ENCODE measurements around the gene NPIPA2.
"Not testable (repeated sequence)": the region's sequence is repeated elsewhere in the genome, so short reads cannot be mapped to it uniquely, and the experiment has no call there.

Gene NPIPA2

GRCh38 chr16:14742273-14743128 is at the start of gene NPIPA2:
NPIPA2 (plus strand) TSS chr16:14742533; CDS start chr16:14748066, 5,533 bp downstream.
- H3K27me3 ChIP-seq (ENCODE audit: insufficient read depth, low read depth, severe bottlenecking); H3K9me3 ChIP-seq (ENCODE audit: severe bottlenecking); H3K36me3 ChIP-seq; DNase-seq; H3K4me3 ChIP-seq (ENCODE audit: low read depth, low read length); H3K27ac ChIP-seq: not testable (repeated sequence)

- not testable (repeated sequence) for DNase-seq; H3K9me3 ChIP-seq (ENCODE audit: severe bottlenecking); H3K27me3 ChIP-seq (ENCODE audit: insufficient read depth, low read depth, severe bottlenecking); H3K36me3 ChIP-seq; H3K27ac ChIP-seq; H3K4me3 ChIP-seq (ENCODE audit: low read depth, low read length)
Observed at GRCh38 chr16:14694129-14694528, 48.2 kb upstream of the NPIPA2 start, which contains the start of gene PLA2G10. PLA2G10 (minus strand) TSS chr16:14694308; CDS start chr16:14694229, 79 bp downstream.

GRCh38 chr16:14701859-14702258 is 40.5 kb upstream of the NPIPA2 start:
- H3K9me3 ChIP-seq (ENCODE audit: severe bottlenecking); H3K27ac ChIP-seq; H3K4me3 ChIP-seq (ENCODE audit: low read depth, low read length); DNase-seq; H3K27me3 ChIP-seq (ENCODE audit: insufficient read depth, low read depth, severe bottlenecking); H3K36me3 ChIP-seq: not testable (repeated sequence)

GRCh38 chr16:14702672-14703071 is 39.7 kb upstream of the NPIPA2 start:
- not testable (repeated sequence) for H3K4me3 ChIP-seq (ENCODE audit: low read depth, low read length); DNase-seq; H3K9me3 ChIP-seq (ENCODE audit: severe bottlenecking); H3K27me3 ChIP-seq (ENCODE audit: insufficient read depth, low read depth, severe bottlenecking); H3K36me3 ChIP-seq; H3K27ac ChIP-seq

- not testable (repeated sequence) for H3K9me3 ChIP-seq (ENCODE audit: severe bottlenecking); DNase-seq
Observed at GRCh38 chr16:14703156-14704011, 38.9 kb upstream of the NPIPA2 start, which contains the start of gene NPIPA3. NPIPA3 (plus strand) TSS chr16:14703411; CDS start chr16:14708944, 5,533 bp downstream.

GRCh38 chr16:14733233-14733632 is 9.1 kb upstream of the NPIPA2 start:
- not testable (repeated sequence) for H3K36me3 ChIP-seq; DNase-seq; H3K4me3 ChIP-seq (ENCODE audit: low read depth, low read length); H3K27me3 ChIP-seq (ENCODE audit: insufficient read depth, low read depth, severe bottlenecking); H3K27ac ChIP-seq; H3K9me3 ChIP-seq (ENCODE audit: severe bottlenecking)

More at GRCh38 chr16:14703156-14704011, 38.9 kb upstream of the NPIPA2 start, which contains the start of gene NPIPA3:
- H3K27me3 ChIP-seq (ENCODE audit: insufficient read depth, low read depth, severe bottlenecking); H3K36me3 ChIP-seq; H3K27ac ChIP-seq; H3K4me3 ChIP-seq (ENCODE audit: low read depth, low read length): not testable (repeated sequence)

GRCh38 chr16:14740832-14741385 is 1.4 kb upstream of the NPIPA2 start:
- not testable (repeated sequence) for H3K36me3 ChIP-seq; H3K4me3 ChIP-seq (ENCODE audit: low read depth, low read length); DNase-seq; H3K9me3 ChIP-seq (ENCODE audit: severe bottlenecking); H3K27ac ChIP-seq; H3K27me3 ChIP-seq (ENCODE audit: insufficient read depth, low read depth, severe bottlenecking)

- not testable (repeated sequence) for H3K4me3 ChIP-seq (ENCODE audit: low read depth, low read length); H3K9me3 ChIP-seq (ENCODE audit: severe bottlenecking); H3K27ac ChIP-seq; H3K27me3 ChIP-seq (ENCODE audit: insufficient read depth, low read depth, severe bottlenecking); DNase-seq; H3K36me3 ChIP-seq
Observed at GRCh38 chr16:14741794-14742193, 539 bp upstream of the NPIPA2 start.

- H3K27ac ChIP-seq; H3K4me3 ChIP-seq (ENCODE audit: low read depth, low read length); H3K9me3 ChIP-seq (ENCODE audit: severe bottlenecking); H3K27me3 ChIP-seq (ENCODE audit: insufficient read depth, low read depth, severe bottlenecking); DNase-seq; H3K36me3 ChIP-seq: not testable (repeated sequence)
Observed at GRCh38 chr16:14773654-14774053, 31.3 kb downstream of the NPIPA2 start.

GRCh38 chr16:14775624-14776023 is 33.3 kb downstream of the NPIPA2 start:
- H3K4me3 ChIP-seq (ENCODE audit: low read depth, low read length); H3K9me3 ChIP-seq (ENCODE audit: severe bottlenecking); H3K27me3 ChIP-seq (ENCODE audit: insufficient read depth, low read depth, severe bottlenecking); H3K36me3 ChIP-seq; H3K27ac ChIP-seq; DNase-seq: not testable (repeated sequence)

GRCh38 chr16:14776763-14777162 is 34.4 kb downstream of the NPIPA2 start:
- DNase-seq; H3K27me3 ChIP-seq (ENCODE audit: insufficient read depth, low read depth, severe bottlenecking); H3K36me3 ChIP-seq; H3K9me3 ChIP-seq (ENCODE audit: severe bottlenecking); H3K27ac ChIP-seq; H3K4me3 ChIP-seq (ENCODE audit: low read depth, low read length): not testable (repeated sequence)

GRCh38 chr16:14779368-14779877 is 37.1 kb downstream of the NPIPA2 start:
- DNase-seq; H3K27ac ChIP-seq; H3K36me3 ChIP-seq; H3K9me3 ChIP-seq (ENCODE audit: severe bottlenecking); H3K4me3 ChIP-seq (ENCODE audit: low read depth, low read length); H3K27me3 ChIP-seq (ENCODE audit: insufficient read depth, low read depth, severe bottlenecking): not testable (repeated sequence)

- H3K27me3 ChIP-seq (ENCODE audit: insufficient read depth, low read depth, severe bottlenecking); DNase-seq; H3K27ac ChIP-seq; H3K9me3 ChIP-seq (ENCODE audit: severe bottlenecking); H3K36me3 ChIP-seq; H3K4me3 ChIP-seq (ENCODE audit: low read depth, low read length): not testable (repeated sequence)
Observed at GRCh38 chr16:14786180-14786579, 43.8 kb downstream of the NPIPA2 start.

GRCh38 chr16:14789577-14789976 is 47.2 kb downstream of the NPIPA2 start:
- not testable (repeated sequence) for H3K27ac ChIP-seq; H3K9me3 ChIP-seq (ENCODE audit: severe bottlenecking); H3K4me3 ChIP-seq (ENCODE audit: low read depth, low read length); H3K27me3 ChIP-seq (ENCODE audit: insufficient read depth, low read depth, severe bottlenecking); DNase-seq; H3K36me3 ChIP-seq

All from WERI-Rb-1 (cell line).